Right cardiac atrium (tissue), 5 donors: ENCODE data around the gene ZSCAN26. TPM values are rescaled to one million over a fixed set of nuclear protein-coding genes. Genes with fewer than 3 reads are reported as not detected.
"Not testable (repeated sequence)": the region's sequence is repeated elsewhere in the genome, so short reads cannot be mapped to it uniquely, and the experiment has no call there.

ENCODE experiments used
- ATAC-seq, 2 donors: fragments of 200-7000 bp; cut with Tn5 transposase; one replicate each; pipeline versions ENCODE4 v1.8.0 to v1.9.1; 2020; ENCODE audit warnings: moderate library complexity in 2 of 2, mild to moderate bottlenecking in 1 of 2
- DNase-seq, 3 donors: peaks; one replicate each; pipeline ENCODE4 v3.0.0-alpha.2; 2020
- H3K27ac ChIP-seq: one replicate; pipeline ENCODE4 v1.5.1; 2013; ENCODE audit warnings: mild to moderate bottlenecking, low read length, control low read depth, moderate library complexity
- H3K27me3 ChIP-seq: one replicate; pipeline ENCODE4 v1.6.1; 2013; ENCODE audit not compliant: control insufficient read depth, insufficient read depth
- H3K4me1 ChIP-seq: one replicate; pipeline ENCODE4 v1.6.1; 2013; ENCODE audit warnings: low read length; ENCODE audit not compliant: control insufficient read depth, insufficient read depth
- H3K4me3 ChIP-seq: one replicate; pipeline ENCODE4 v1.5.1; 2013; ENCODE audit warnings: low read length, control low read depth
- H3K9me3 ChIP-seq: one replicate; pipeline ENCODE4 v1.6.1; 2013; ENCODE audit warnings: low read length; ENCODE audit not compliant: control insufficient read depth
- WGBS: extraction: QIAGEN DNeasy Blood & Tissue Kit; methylation state at CpG from one replicate; pipeline ENCODE4 v1.1.7; 2013; 5-methylcytosine and 5-hydroxymethylcytosine counted together
- intact Hi-C, 4 donors: fragments of 100-400 bp; cut with DNase I; formaldehyde crosslinking; loops; one replicate each; pipeline versions ENCODE4 v1.11.0 to v1.14.0; 2022 to 2023
- polyA plus RNA-seq: library from polyadenylated mRNA; stranded (reverse); fragments of 200-250 nt; gene quantifications from one replicate; pipeline ENCODE4 v1.2.3, GENCODE V29; 2013
- total RNA-seq, 4 donors: library from RNA; stranded (reverse); fragmentation: NEBNext Ultra II Directional; extraction: Animal tissue kit (Norgen Biotek cat#: 25700); gene quantifications; one replicate each; pipeline ENCODE4 v1.2.1, GENCODE V29; 2021
- donor health status: healthy with polysubstance abuse.
- donor health status: DM: no; HTN: yes; CAD: no.
- donor health status: DM: no; HTN: no; CAD: no.
- donor health status: DM: no; HTN: yes; CAD: no; lungs with severe emphysema.
- donor health status: DM: yes; HTN: yes; CAD: no.

Gene ZSCAN26
- total and polyA plus RNA-seq, 5 donors = 11.4 to 20.2 (median 12.9) TPM

DNA sequence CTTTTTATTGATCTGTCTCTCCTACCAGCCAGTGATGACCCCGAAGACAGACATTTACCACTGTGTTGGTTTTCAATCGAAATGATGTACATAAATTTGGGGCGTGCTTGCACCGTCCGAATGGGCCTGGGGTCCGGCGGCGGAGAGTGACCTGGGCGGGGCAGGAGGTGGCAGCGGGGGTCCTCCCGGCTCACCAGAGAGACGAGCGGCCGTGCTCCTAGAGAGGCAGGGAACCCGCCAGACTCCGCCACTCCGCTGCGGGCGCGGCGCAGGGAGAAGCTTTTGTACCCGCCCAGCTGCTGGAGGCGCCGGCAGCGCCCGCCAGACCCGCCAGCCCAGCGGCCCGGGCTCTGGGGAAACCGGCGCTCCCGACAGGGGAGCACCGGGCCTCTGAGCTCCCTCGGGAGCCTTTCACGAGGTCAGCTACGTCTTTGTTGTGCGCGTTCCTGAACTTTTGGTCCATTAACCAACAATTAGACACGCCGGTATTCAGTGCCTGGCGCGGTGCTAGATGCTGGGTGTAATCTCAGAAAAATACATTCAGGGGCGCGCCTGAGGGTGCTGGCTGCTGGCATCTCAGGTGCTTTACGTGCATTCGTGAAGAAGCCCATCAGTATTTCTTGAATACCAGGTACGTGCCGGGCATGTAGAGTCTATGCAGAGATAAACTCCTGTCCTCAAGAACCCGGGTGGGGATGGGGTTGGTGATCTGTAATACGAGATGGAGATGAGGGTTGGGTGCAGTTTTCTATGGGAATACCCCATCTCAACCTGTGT lies 14.5 kb downstream of the ZSCAN26 start, which contains the start of gene PGBD1:
PGBD1 (plus strand) TSS at position 285 of the 777 bp plus-strand sequence. CDS start 2,242 bp downstream, outside the sequence.
- Histone ChIP-seq H3K27me3 (no peaks in the 10 kb centered on the region), H3K4me1 (no peaks in the 10 kb centered on the region), H3K9me3 (no peaks in the 10 kb centered on the region), H3K27ac (no peak within 1 kb of the TSS), H3K4me3 (peak within 1 kb of the TSS; percentile 97)
- intact Hi-C loops = loop anchor here in 1 of 4 donors (5.0 kb wide), 1 partner anchor 76 kb away; no protein-coding TSS in a partner anchor
- ATAC-seq (peak; percentile 97 to 98), DNase-seq (peak; percentile 88 to 94 (median 94))
- WGBS = under 1% methylated on average over 50 of the region's 50 CpGs

DNA sequence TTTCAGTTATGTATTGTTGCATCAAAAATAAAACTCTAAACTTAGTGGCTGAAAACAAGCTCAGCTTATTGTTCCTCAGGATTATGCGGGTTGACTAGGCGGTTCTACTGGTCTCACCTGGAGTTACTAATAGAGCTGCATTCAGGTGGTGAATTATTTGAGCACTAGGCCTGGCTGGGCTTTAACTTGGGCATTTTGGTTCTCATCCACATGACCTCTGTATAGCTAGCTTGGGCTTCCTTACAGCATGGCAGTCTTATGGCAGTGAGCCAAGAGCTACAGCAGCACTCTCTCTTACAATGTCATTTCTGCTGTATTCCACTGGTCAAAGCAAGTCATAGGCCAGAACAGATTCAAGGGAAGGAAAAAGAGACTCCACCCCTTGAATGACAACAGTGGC lies 16.0 kb downstream of the ZSCAN26 start:
- no peaks in the 10 kb centered on the region for H3K27me3 ChIP-seq
- intact Hi-C loops = loop anchor here in 1 of 4 donors (5.0 kb wide), 1 partner anchor 74 kb away; no protein-coding TSS in a partner anchor
- 96% methylated on average over 2 of the region's 2 CpGs for WGBS
- H3K27ac ChIP-seq = no peak overlapping the region
- no peak for ATAC-seq
- no peak for DNase-seq
- no peaks in the 10 kb centered on the region for H3K4me1 ChIP-seq
- no peak overlapping the region for H3K4me3 ChIP-seq
- no peaks in the 10 kb centered on the region for H3K9me3 ChIP-seq

DNA sequence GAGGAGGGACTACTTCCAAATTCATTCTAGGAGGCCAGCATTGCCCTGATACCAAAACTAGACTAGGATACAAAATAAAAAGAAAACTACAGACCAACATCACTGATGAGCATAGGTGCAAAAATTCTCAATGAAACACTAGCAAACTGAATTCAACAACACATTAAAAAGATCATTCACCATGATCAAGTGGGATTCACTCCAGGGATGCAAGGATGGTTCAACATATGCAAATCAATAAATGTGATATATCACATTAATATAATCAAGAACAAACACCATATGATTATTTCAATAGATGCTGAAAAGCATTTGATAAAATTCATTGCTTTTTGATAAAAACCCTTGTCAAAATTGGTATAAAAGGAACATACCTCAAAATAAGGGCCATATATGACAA lies 24.6 kb downstream of the ZSCAN26 start:
- intact Hi-C loops = no loop called here
- no peak overlapping the region for H3K4me3 ChIP-seq

DNA sequence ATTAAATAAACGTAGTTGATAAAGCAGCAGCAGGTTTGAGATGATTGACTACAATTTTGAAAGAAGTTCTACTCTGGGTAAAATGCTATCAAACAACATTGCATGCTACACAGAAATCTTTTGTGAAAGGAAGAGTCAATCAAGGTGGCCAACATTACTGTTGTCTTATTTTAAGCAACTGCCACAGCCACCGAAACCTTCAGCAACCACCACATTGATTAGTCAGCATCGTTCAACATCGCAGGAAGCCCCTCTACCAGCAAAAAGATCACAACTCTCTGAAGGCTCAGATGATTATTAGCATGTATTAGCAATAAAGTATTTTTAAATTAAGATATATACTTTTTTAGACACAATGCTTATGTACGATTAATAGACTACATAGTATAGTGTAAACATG lies 28.4 kb downstream of the ZSCAN26 start:
- intact Hi-C loops = no loop called here
- ATAC-seq (no peak), DNase-seq (no peak)
- Histone ChIP-seq H3K27ac (no peak overlapping the region), H3K27me3 (no peaks in the 10 kb centered on the region), H3K4me3 (no peak overlapping the region), H3K4me1 (no peaks in the 10 kb centered on the region), H3K9me3 (no peaks in the 10 kb centered on the region)
- WGBS = 95% methylated on average over 5 of the region's 5 CpGs

More for the DNA sequence above, 24.6 kb downstream of the ZSCAN26 start:
- Histone ChIP-seq H3K27me3 (no peaks in the 10 kb centered on the region), H3K4me1 (no peaks in the 10 kb centered on the region), H3K27ac (no peak overlapping the region), H3K9me3 (no peaks in the 10 kb centered on the region)
- no peak for DNase-seq
- ATAC-seq = no peak

DNA sequence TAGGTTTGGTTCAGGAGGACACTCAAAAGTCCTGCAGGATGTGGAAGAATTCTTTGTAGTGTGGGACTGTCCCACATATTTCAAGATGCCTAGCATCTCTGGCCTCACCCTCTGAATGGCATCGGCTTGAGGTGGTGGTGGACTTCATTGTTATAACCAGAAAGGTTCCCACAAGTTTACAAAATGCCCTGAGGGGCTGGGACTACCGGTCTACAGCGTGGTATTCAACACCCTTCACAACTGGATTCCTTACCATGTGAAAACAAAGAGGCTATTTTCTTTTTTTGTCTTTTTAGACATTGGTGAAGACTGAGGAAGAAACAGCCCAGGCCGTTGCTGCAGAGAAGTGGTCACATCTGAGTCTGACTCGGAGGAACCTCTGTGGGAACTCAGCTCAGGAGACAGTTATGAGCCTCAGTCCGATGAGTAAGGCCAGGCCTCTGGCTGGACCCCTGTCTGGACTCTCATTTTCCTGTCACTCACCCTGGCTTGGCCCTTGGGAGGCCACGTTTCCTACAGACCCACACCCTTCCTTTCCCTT lies 29.6 kb downstream of the ZSCAN26 start:
- 84% methylated on average over 7 of the region's 7 CpGs for WGBS
- H3K4me1 ChIP-seq = no peaks in the 10 kb centered on the region
- H3K4me3 ChIP-seq = no peak overlapping the region
- H3K27me3 ChIP-seq = no peaks in the 10 kb centered on the region
- no peak overlapping the region for H3K27ac ChIP-seq
- H3K9me3 ChIP-seq = no peaks in the 10 kb centered on the region
- DNase-seq (no peak), ATAC-seq (no peak)
- intact Hi-C loops = no loop called here

DNA sequence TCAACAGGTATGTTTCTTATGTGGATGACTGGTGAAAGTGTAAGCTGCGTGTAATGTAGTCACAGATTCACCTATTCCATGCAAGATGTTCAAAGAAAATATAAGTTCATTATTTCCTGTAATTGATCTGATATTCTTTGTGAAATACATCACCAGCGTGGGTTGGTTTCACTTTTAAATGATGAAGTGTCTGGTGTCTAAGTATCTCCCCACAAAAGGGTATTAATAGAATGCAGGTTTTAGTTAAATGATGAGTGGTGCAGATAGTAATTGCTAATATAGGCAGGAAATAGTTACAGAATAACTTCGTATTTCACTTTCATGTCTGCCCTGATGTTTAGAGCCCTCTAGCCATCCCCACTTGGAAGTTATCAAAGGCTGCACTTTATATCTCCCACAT lies 36.6 kb downstream of the ZSCAN26 start:
- Histone ChIP-seq H3K27ac (no peak overlapping the region), H3K9me3 (no peaks in the 10 kb centered on the region), H3K4me1 (no peaks in the 10 kb centered on the region), H3K4me3 (no peak overlapping the region), H3K27me3 (no peaks in the 10 kb centered on the region)
- WGBS = 95% methylated on average over 3 of the region's 3 CpGs
- DNase-seq (no peak), ATAC-seq (no peak)
- intact Hi-C loops = no loop called here

DNA sequence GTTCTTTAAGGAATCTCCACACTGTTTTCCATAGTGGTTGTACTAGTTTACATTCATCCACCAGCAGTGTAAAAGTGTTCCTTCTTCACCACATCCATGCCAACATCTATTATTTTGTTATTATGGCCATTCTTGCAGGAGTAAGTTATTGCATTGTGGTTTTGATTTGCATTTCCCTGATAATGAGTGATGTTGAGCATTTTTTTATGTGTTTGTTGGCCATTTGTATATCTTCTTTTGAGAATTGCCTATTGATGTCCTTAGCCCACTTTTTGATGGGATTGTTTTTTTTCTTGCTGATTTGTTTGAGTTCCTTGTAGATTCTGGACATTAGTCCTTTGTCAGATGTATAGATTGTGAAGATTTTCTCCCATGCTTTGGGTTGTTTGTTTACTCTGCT lies 39.4 kb downstream of the ZSCAN26 start:
- DNase-seq, H3K9me3 ChIP-seq, H3K4me3 ChIP-seq, H3K27ac ChIP-seq, ATAC-seq, intact Hi-C loops, H3K4me1 ChIP-seq, H3K27me3 ChIP-seq: not testable (repeated sequence)

DNA sequence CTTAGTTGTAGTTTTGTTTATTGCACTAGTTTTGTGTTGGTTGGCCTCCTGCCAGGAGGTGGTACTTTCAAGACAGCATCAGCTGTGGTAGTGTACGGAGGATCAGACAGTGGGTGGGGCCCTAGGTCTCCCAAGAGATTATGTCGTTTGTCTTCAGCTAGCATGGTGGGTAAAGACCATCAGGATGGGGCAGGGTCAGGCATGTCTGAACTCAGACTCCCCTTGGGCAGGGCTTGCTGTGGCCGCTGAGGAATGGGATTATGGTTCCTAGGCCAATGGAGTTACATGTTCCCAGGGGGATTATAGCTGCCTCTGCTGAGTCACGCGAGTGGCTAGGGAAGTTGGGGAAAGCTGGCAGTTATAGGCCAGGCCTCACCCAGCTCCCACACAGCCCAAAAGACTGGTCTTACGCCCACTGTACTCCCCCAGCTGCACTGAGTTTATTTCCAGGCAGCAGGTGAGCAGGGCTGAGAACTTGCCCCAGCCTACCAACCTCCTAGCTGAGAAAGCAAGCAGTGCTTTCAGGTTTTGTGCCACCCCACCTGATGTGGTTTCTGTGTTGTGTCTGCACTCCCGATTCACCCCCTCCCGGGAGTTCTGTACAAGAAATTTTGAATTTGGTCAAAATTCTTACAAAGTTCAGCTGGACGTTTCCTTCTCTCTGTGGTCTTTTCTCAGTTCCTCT lies 44.3 kb downstream of the ZSCAN26 start:
- no peaks in the 10 kb centered on the region for H3K9me3 ChIP-seq
- H3K4me1 ChIP-seq = no peaks in the 10 kb centered on the region
- H3K27me3 ChIP-seq = no peaks in the 10 kb centered on the region
- no peak overlapping the region for H3K27ac ChIP-seq
- no peak overlapping the region for H3K4me3 ChIP-seq
- ATAC-seq = no peak
- no peak for DNase-seq
- WGBS = 85% methylated on average over 9 of the region's 9 CpGs
- intact Hi-C loops = no loop called here

DNA sequence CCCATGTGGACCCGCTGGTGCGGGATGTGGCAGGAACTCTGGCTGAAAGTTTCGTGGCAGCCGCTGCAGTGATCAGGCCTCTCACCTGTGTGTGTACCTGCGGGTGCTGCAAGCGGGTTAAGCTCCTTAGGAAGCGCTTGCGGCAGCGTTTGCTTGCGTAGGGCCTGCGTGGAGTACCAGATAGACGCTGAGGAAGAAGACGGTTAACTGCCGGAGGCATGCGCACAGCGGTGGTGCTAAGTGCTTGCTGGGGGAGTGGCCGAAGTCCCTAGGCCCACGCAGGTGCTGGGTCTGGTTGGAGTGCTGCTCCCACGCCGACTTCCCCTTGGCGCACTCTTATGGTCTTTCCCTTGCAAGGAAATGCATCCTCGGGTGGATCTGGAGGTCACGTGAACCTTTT lies 46.0 kb downstream of the ZSCAN26 start:
- H3K27ac ChIP-seq = no peak overlapping the region
- H3K4me3 ChIP-seq = no peak overlapping the region
- H3K4me1 ChIP-seq = no peaks in the 10 kb centered on the region
- no peaks in the 10 kb centered on the region for H3K27me3 ChIP-seq
- intact Hi-C loops = no loop called here
- DNase-seq = peak in 1 of 3 donors; percentile 48
- WGBS = 89% methylated on average over 23 of the region's 23 CpGs
- no peaks in the 10 kb centered on the region for H3K9me3 ChIP-seq
- no peak for ATAC-seq

DNA sequence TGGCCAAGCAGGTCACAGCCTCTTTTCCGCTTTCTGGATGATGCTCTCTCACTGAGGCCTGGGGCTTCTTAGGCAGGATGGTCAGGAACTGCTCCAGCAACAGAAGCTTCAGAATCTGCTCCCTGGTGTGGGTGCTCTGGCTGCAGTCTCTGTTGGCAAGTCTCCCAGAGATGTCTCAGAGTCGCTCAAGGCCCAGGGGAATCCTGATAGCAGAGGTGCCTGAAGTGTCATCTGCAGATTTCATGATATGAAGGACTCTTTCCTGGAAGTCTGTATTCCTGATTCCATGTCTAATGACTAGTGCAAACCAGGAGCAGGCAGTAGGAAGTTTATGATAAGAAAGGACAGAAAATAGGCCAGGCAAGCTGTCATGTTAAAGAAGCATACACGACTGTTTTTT lies 48.7 kb downstream of the ZSCAN26 start:
- no peak for ATAC-seq
- Histone ChIP-seq H3K4me1 (no peaks in the 10 kb centered on the region), H3K27me3 (no peaks in the 10 kb centered on the region), H3K27ac (no peak overlapping the region), H3K4me3 (no peak overlapping the region), H3K9me3 (no peaks in the 10 kb centered on the region)
- intact Hi-C loops = no loop called here
- WGBS = 50% methylated on average over 3 of the region's 3 CpGs
- DNase-seq = no peak

DNA sequence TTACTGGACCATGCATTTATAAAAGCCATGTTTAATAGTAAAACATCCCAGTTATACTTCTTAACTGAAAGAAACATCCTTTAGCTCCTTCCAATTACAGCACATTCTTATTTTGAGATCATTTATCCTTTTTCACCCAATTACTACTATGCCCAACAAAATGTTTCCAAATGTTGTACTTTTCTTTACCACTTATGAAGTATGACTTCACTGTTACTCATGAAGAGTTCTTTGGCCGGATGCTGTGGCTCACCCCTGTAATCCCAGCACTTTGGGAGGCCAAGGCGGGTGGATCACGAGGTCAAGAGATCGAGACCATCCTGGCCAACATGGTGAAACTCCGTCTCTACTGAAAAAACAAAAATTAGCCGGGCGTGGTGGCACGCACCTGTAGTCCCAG lies 50.9 kb downstream of the ZSCAN26 start:
- DNase-seq, H3K4me1 ChIP-seq, ATAC-seq, H3K27me3 ChIP-seq, H3K4me3 ChIP-seq, H3K27ac ChIP-seq, intact Hi-C loops, H3K9me3 ChIP-seq: not testable (repeated sequence)
- WGBS = 94% methylated on average over 8 of the region's 8 CpGs
